Amygdala (tissue), 56 donors: Measurements from ENCODE around the gene CKS1B.
A peak's percentile ranks its signal among the peaks of the same experiment; 100 is the strongest.

Experiments
- DNase-seq, 56 donors: peaks; one replicate each; lab custom pipeline; 2025; lab: John Stamatoyannopoulos, UW

Gene CKS1B

GRCh38 chr1:154974102-154974807, at the start of gene CKS1B:
Gene CKS1B, plus strand, starts transcription at chr1:154974681. Its CDS starts 65 bp downstream, at chr1:154974746.
- peak; percentile 90 to 100 (median 98) for DNase-seq

DNA sequence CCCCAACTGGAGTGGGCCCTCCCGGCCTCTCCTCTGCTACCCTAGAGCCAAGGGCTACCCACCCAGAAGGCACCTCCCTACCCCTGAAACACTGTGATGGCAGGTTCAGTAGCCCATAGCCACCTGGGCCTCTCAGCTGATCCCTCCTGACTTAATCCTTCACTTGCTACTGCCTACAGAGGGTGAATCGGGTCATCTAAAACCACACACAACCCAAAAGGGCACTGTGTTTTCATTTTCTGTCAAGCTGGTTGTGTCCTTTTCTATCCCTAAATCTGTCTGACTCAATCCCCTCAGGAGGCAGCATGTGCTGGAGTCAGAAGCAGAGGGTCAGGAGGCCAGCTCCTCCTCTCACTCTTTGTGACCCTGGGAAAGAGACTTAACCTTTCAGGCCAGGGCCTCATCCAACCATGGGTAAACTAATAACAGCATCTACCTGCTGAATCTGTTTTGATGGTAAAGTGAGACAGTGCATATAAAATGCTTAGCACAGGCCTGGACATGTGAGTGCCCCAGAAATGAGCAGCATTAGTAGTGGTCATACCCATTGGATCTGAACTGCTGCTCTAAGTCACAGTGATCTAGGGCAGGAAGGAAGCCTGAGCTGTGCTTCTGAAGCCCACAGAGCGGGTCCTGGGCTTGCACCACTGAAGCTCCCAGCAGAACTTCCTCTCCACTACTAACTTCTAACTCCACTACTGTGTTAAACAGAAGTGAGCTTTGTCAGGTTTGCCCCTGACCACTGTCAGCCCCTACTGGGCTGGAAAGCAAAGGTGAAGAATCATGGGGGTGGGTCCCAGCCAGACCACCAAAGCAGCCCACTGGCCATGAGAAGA, 48.9 kb upstream of the CKS1B start:
- DNase-seq, result no peak

- DNase-seq, result no peak
Measured at GRCh38 chr1:154926201-154926600, 48.3 kb upstream of the CKS1B start.

DNA sequence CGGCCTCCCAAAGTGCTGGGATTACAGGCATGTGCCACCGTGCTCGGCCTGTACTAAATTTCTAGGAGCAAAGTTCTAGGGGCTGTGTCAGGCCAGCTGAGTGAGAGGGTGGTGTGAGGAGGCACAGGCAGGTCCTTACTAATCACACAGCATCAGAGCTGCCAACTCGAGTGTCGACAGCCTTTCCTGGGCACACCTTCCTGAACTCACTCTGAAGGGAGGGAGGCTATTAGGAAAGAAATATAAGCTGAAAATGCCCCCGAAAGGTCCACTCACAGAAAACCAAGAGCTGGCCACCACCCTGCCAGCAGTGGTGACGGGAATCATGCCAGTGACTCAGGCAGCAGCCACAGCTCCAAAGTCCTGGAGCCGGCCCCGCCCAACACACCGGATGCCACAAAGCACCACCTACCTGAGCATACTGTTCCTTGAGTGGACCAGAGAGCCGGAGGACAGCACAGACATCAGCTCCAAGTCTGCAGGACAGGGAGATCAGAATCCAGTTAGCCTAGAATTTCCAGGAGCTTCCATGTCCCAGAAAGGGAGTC, 42.5 kb upstream of the CKS1B start:
- DNase-seq, result no peak

GRCh38 chr1:154934358-154934948, 40.0 kb upstream of the CKS1B start:
- DNase-seq, result no peak

GRCh38 chr1:154935749-154936554, 38.5 kb upstream of the CKS1B start:
- DNase-seq, result no peak

- peak; percentile 75 to 99 (median 95) for DNase-seq
Measured at GRCh38 chr1:154936555-154937084, 37.9 kb upstream of the CKS1B start, which contains the start of gene PMVK. Gene PMVK, minus strand, starts transcription at chr1:154936719. Its CDS starts 34 bp downstream, at chr1:154936685.

DNA sequence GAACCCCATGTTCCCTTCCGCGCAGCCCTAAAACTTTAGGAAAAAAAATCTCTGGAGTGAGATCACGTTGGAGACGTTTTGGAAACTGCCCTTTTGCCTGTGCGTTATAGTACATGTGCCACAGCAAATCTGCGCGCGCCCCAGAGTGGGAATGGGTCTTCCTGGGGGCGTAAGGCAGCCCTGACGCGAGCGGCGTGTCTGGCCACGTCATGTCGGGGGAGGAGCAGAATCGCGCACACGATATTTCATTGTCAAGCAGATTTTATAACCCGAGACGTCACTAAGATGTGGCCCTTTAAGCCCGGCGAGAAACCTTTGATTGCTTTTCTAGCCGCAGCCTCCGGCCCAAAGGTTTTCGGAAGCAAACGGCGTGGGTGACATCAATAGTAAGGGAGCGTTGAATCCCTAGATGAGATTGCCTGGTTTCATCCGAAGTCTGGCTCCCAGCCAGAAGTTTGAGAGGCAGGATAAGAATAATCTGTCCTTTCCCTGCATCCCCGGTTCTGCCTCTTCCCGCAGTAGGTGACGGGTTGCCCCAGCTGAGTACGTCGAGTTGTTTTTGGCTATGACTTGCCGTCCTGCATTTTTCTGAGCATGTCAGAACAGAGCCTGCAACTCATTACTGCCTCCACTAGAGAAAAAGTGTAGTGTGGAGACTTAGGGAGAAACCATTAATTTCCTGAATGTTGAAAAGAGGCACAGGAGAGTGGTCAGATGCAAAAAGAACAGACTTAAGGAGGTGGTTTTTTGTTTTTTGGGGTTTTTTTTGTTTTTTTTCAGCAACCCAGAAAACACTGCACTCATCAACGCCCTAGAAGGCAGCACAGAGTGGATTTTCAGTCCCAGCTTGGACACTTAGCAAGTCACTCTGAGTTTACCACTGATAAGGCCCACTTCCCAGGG, 37.1 kb upstream of the CKS1B start:
- peak in 55 of 56 donors; percentile 59 to 99 (median 93) for DNase-seq

DNA sequence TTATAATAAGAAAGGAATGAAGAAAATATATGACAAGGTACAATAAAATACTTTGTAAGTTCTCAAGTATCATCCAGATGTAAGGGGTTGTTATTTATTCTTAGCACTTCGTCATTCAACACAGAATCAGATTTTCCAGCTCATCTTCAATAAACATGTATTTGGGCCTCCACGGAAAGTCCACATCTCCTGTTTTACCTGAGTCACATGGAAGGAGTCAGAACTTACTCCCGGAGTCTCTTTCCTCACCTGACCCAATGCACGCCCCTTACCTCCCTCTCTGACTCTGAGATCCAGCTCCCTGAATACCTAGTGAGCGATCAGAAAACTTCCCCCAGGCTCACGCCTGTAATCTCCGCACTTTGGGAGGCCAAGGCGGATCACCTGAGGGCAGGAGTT, 36.5 kb upstream of the CKS1B start:
- DNase-seq, result no peak

DNA sequence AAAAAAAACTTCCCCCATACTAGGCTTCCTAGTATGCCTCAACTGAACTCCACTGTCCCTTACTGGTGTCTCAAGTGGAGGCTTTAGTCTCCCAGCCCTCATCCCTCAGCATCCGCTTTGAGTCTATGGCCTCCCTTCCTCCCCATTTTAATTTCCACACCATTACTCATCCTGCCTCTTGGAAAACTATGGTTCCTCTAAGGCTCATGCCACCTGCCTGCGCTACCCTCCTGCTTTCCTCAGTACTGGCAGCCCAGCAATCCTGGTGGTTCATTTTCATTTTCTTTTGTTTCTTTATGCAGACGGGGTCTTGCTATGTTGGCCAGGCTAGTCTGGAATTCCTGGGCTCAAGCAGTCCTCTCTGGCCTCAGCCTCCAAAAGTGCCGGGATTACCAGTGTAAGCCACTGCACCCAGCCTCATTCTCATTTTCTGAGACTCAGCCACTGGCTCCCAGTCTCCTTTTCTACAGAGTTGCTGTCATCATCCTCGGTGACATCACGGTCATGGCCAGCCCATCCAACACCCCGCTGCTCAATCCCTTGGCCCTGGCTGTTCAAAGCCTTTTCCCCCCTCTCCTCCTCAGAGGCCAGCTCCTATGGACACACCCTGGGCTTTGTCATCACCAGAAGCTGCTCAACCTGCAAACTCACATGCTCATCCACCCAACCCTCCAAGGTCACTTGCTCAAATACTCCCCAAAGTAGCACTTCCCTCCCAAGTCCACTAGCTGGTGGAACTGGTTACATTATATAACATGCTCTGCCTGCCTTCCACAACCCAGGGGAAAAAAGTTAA, 35.7 kb upstream of the CKS1B start:
- DNase-seq, result no peak

GRCh38 chr1:154940213-154940560, 34.3 kb upstream of the CKS1B start:
- no peak for DNase-seq

DNA sequence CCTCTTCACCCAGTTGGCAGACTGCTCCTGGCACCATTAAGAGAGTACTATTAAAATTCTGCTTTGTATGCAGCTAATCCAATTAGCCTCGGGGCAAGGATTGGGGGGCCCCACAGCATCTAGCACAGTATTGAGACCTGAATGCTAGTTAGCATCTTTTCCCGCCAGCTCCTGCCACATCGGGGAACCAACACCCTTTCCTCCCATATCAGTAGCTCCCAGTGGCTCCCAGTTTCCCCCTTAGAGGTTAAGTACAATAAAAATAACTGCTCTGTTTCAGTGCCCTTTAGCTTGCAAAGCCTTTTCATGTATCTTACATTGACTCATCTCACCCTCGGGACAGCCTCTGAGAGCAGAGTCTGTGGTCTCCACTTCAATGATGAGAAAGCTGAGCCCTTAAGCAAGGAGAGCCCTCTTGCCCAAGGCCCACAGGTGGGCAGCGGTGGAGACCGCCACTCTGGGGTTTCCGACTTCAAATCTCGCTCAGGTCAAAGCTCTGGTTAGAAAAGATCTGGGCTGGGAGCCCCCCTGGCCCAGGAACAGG, 33.8 kb upstream of the CKS1B start:
- DNase-seq, result peak in 5 of 56 donors; percentile 13 to 36 (median 23)

DNA sequence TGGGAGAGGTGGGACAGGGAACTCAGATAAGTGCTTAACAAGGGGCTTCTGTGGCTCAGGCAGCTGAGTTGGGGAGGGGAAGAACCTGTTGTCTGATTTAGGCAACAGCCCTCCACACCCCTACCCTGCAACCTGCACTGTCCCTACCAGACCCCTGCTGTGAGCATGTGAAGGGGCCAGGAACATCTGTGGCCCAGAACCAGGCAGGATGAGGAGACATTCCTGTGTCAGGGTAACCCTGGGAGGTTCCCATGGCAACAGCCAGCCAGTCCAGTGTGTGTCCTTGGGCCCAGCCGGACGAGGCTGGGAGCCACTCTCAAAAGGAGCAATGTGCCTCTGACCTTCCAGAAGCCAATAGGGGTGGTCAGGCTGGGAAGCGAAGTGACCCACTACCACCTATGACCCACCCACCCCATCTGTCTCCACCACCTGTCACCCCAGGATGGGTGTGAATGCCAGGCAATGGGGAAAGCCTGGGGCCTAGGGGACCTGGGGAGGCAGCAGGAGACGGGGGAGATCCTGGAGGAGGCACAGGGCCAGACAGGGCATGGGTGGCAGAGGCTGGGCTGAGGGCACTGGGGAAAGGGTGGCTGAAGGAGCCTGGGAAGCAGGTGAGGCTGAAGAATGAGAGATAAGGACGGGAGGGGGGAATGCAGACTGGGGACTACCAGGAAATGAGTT, 33.0 kb upstream of the CKS1B start:
- DNase-seq, result peak in 12 of 56 donors; percentile 11 to 31 (median 20)

GRCh38 chr1:154943649-154944400, 30.7 kb upstream of the CKS1B start:
- peak in 7 of 56 donors; percentile 7 to 36 (median 17) for DNase-seq

DNA sequence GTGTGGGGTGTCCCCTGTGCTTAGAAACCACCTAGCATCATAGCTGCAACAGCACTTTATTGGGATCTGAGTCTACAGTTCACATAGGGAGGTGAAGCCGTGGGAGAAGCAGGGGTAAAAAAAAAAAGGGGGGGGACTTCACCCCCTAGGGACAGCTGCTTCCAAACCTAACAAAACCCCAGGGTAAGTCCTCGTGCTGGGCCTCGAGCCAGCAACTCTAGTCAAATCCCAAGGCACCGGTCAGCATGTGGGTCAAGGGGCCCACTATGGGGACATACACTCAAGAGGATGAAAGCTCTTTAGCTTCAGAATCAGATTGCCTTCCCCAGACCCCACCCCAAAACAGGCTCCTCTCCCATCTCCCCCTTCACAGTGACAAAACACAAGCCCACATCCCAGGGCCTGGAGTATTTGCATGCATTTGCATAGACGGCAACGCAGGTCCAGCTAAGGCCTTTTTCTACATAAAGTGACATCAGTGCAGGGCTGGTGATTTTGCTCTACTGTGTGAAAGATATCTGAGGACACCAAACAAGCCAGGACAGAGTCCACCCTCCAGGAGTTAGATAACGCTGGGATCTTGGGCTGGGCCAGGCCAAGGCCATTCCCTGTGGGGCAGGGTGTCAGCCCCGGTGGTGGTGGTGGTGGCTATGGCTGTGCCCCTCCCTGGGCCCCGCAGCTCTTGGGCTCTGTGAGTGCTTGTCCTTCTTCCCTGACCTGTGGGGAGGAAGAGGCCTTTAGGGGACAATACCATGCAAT, 29.9 kb upstream of the CKS1B start:
- no peak for DNase-seq
